Measurements from ENCODE around the gene ZGRF1.
"Not testable (repeated sequence)": the region's sequence is repeated elsewhere in the genome, so short reads cannot be mapped to it uniquely, and the experiment has no call there.

The ZGRF1 gene

GRCh38 chr4:112636688-112637551 is at the start of gene ZGRF1, which contains the start of gene LARP7:
Gene ZGRF1 (minus strand): TSS chr4:112636909. CDS start chr4:112633176, 3,733 bp downstream.
Gene LARP7 (plus strand): TSS chr4:112637143. CDS start chr4:112644670, 7,527 bp downstream.
- no peak for TF ChIP-seq JUND (IDR thresholded peaks at IDR 0.05; ENCODE audit: low read depth)
- in situ Hi-C loops (cut with HindIII; ENCODE audit: low pct_unique_long_range_greater_than_20kb, low sequenced_read_pairs) = no loop called here
- DNase-seq (ENCODE audit: low read depth in 1 of 2, low spot score in 1 of 2) = peak; percentile 44 to 98

- DNase-seq (ENCODE audit: low read depth in 1 of 2, low spot score in 1 of 2) = no peak
- TF ChIP-seq JUND (IDR thresholded peaks at IDR 0.05; ENCODE audit: low read depth) = no peak
- in situ Hi-C loops (cut with HindIII; ENCODE audit: low pct_unique_long_range_greater_than_20kb, low sequenced_read_pairs) = no loop called here
Observed at GRCh38 chr4:112680996-112681395, 44.3 kb upstream of the ZGRF1 start.

- no peak for TF ChIP-seq JUND (IDR thresholded peaks at IDR 0.05; ENCODE audit: low read depth)
- in situ Hi-C loops (cut with HindIII; ENCODE audit: low pct_unique_long_range_greater_than_20kb, low sequenced_read_pairs) = no loop called here
Observed at GRCh38 chr4:112677519-112678091, 40.9 kb upstream of the ZGRF1 start.

GRCh38 chr4:112674376-112674775 is 37.7 kb upstream of the ZGRF1 start:
- TF ChIP-seq JUND (IDR thresholded peaks at IDR 0.05; ENCODE audit: low read depth) = no peak
- no peak for DNase-seq (ENCODE audit: low read depth in 1 of 2, low spot score in 1 of 2)
- in situ Hi-C loops (cut with HindIII; ENCODE audit: low pct_unique_long_range_greater_than_20kb, low sequenced_read_pairs) = no loop called here

More at GRCh38 chr4:112677519-112678091, 40.9 kb upstream of the ZGRF1 start:
- DNase-seq (ENCODE audit: low read depth in 1 of 2, low spot score in 1 of 2) = no peak

GRCh38 chr4:112673686-112674085 is 37.0 kb upstream of the ZGRF1 start:
- no peak for TF ChIP-seq JUND (IDR thresholded peaks at IDR 0.05; ENCODE audit: low read depth)
- no peak for DNase-seq (ENCODE audit: low read depth in 1 of 2, low spot score in 1 of 2)
- in situ Hi-C loops (cut with HindIII; ENCODE audit: low pct_unique_long_range_greater_than_20kb, low sequenced_read_pairs) = no loop called here

GRCh38 chr4:112673076-112673475 is 36.4 kb upstream of the ZGRF1 start:
- TF ChIP-seq JUND (IDR thresholded peaks at IDR 0.05; ENCODE audit: low read depth) = no peak
- in situ Hi-C loops (cut with HindIII; ENCODE audit: low pct_unique_long_range_greater_than_20kb, low sequenced_read_pairs) = no loop called here
- no peak for DNase-seq (ENCODE audit: low read depth in 1 of 2, low spot score in 1 of 2)

- no peak for TF ChIP-seq JUND (IDR thresholded peaks at IDR 0.05; ENCODE audit: low read depth)
- in situ Hi-C loops (cut with HindIII; ENCODE audit: low pct_unique_long_range_greater_than_20kb, low sequenced_read_pairs) = no loop called here
- DNase-seq (ENCODE audit: low read depth in 1 of 2, low spot score in 1 of 2) = no peak
Observed at GRCh38 chr4:112668131-112668530, 31.4 kb upstream of the ZGRF1 start.

- in situ Hi-C loops (cut with HindIII; ENCODE audit: low pct_unique_long_range_greater_than_20kb, low sequenced_read_pairs) = no loop called here
- peak in 1 of 2 experiments; percentile 6 for DNase-seq (ENCODE audit: low read depth in 1 of 2, low spot score in 1 of 2)
- TF ChIP-seq JUND (IDR thresholded peaks at IDR 0.05; ENCODE audit: low read depth) = no peak
Observed at GRCh38 chr4:112664611-112665010, 27.9 kb upstream of the ZGRF1 start.

- in situ Hi-C loops (cut with HindIII; ENCODE audit: low pct_unique_long_range_greater_than_20kb, low sequenced_read_pairs); DNase-seq (ENCODE audit: low read depth in 1 of 2, low spot score in 1 of 2): not testable (repeated sequence)
Observed at GRCh38 chr4:112656115-112656514, 19.4 kb upstream of the ZGRF1 start.

GRCh38 chr4:112655270-112655669 is 18.6 kb upstream of the ZGRF1 start:
- in situ Hi-C loops (cut with HindIII; ENCODE audit: low pct_unique_long_range_greater_than_20kb, low sequenced_read_pairs) = no loop called here
- no peak for DNase-seq (ENCODE audit: low read depth in 1 of 2, low spot score in 1 of 2)
- no peak for TF ChIP-seq JUND (IDR thresholded peaks at IDR 0.05; ENCODE audit: low read depth)

- in situ Hi-C loops (cut with HindIII; ENCODE audit: low pct_unique_long_range_greater_than_20kb, low sequenced_read_pairs) = no loop called here
- no peak for DNase-seq (ENCODE audit: low read depth in 1 of 2, low spot score in 1 of 2)
- no peak for TF ChIP-seq JUND (IDR thresholded peaks at IDR 0.05; ENCODE audit: low read depth)
Observed at GRCh38 chr4:112652216-112652615, 15.5 kb upstream of the ZGRF1 start.

GRCh38 chr4:112651641-112652040 is 14.9 kb upstream of the ZGRF1 start:
- DNase-seq (ENCODE audit: low read depth in 1 of 2, low spot score in 1 of 2) = no peak
- no peak for TF ChIP-seq JUND (IDR thresholded peaks at IDR 0.05; ENCODE audit: low read depth)
- in situ Hi-C loops (cut with HindIII; ENCODE audit: low pct_unique_long_range_greater_than_20kb, low sequenced_read_pairs) = no loop called here

GRCh38 chr4:112650332-112650731 is 13.6 kb upstream of the ZGRF1 start:
- in situ Hi-C loops (cut with HindIII; ENCODE audit: low pct_unique_long_range_greater_than_20kb, low sequenced_read_pairs) = no loop called here
- no peak for DNase-seq (ENCODE audit: low read depth in 1 of 2, low spot score in 1 of 2)
- no peak for TF ChIP-seq JUND (IDR thresholded peaks at IDR 0.05; ENCODE audit: low read depth)

All from T47D (cell line).